Activated naive CD4-positive, alpha-beta T cell treated with anti-CD3 and anti-CD28 coated beads, Interleukin-2, amount 10 ng/mL, durations not matched to agents 7 days and 5 days (primary cell): ENCODE measurements around the gene ID2.
"Not testable (repeated sequence)": the region's sequence is repeated elsewhere in the genome, so short reads cannot be mapped to it uniquely, and the experiment has no call there.

Experiments used
- CTCF ChIA-PET: fragments of 350-600 bp; sonication (Branson Sonifier 250); formaldehyde crosslinking; loops from one replicate; lab custom pipeline; 2021; ENCODE audit warnings: antibody characterized with exemption; lab: Charles Lee
- DNase-seq: peaks from one replicate; pipeline ENCODE4 v3.0.0-alpha.2; 2020
- H3K27ac Mint-ChIP-seq: one replicate; pipeline ENCODE4 v1.8.0; 2021; ENCODE audit warnings: mild to moderate bottlenecking, moderate library complexity, mixed read lengths
- H3K27me3 Mint-ChIP-seq: one replicate; pipeline ENCODE4 v1.8.0; 2021; ENCODE audit warnings: mild to moderate bottlenecking, mixed read lengths
- H3K36me3 Mint-ChIP-seq: one replicate; pipeline ENCODE4 v1.8.0; 2021; ENCODE audit warnings: mixed read lengths
- H3K4me1 Mint-ChIP-seq: one replicate; pipeline ENCODE4 v1.8.0; 2021; ENCODE audit warnings: mixed read lengths
- H3K4me3 Mint-ChIP-seq: one replicate; pipeline ENCODE4 v1.8.0; 2021; ENCODE audit warnings: mild to moderate bottlenecking, moderate library complexity, mixed read lengths
- H3K9me3 Mint-ChIP-seq: one replicate; pipeline ENCODE4 v1.8.0; 2021; ENCODE audit warnings: mixed read lengths

The ID2 gene

GRCh38 chr2:8699839-8700238 is 18.0 kb downstream of the ID2 start:
- Mint-ChIP-seq H3K9me3 (no peaks in the 10 kb centered on the region), H3K36me3 (no peaks in the 10 kb centered on the region), H3K27ac (no peak overlapping the region), H3K27me3 (peaks cover 7% of the 10 kb centered on the region), H3K4me1 (no peaks in the 10 kb centered on the region), H3K4me3 (no peak overlapping the region)
- DNase-seq = no peak
- CTCF ChIA-PET = no interaction called here

GRCh38 chr2:8701681-8702379 is 20.0 kb downstream of the ID2 start:
- Mint-ChIP-seq H3K4me3 (no peak overlapping the region), H3K9me3 (no peaks in the 10 kb centered on the region), H3K27ac (no peak overlapping the region), H3K4me1 (no peaks in the 10 kb centered on the region), H3K27me3 (peaks cover 3% of the 10 kb centered on the region), H3K36me3 (no peaks in the 10 kb centered on the region)
- DNase-seq = no peak
- CTCF ChIA-PET = no interaction called here

GRCh38 chr2:8704906-8705305 is 23.1 kb downstream of the ID2 start:
- DNase-seq = no peak
- CTCF ChIA-PET = no interaction called here
- Mint-ChIP-seq H3K36me3 (no peaks in the 10 kb centered on the region), H3K27me3 (peaks cover 11% of the 10 kb centered on the region), H3K4me1 (no peaks in the 10 kb centered on the region), H3K9me3 (no peaks in the 10 kb centered on the region), H3K4me3 (no peak overlapping the region), H3K27ac (no peak overlapping the region)

GRCh38 chr2:8709611-8710010 is 27.8 kb downstream of the ID2 start:
- DNase-seq = no peak
- no peak overlapping the region for H3K27ac Mint-ChIP-seq
- peaks cover 2% of the 10 kb centered on the region for H3K9me3 Mint-ChIP-seq
- H3K4me1 Mint-ChIP-seq = no peaks in the 10 kb centered on the region
- H3K27me3 Mint-ChIP-seq = peaks cover 14% of the 10 kb centered on the region
- CTCF ChIA-PET = no interaction called here
- no peaks in the 10 kb centered on the region for H3K36me3 Mint-ChIP-seq
- no peak overlapping the region for H3K4me3 Mint-ChIP-seq

GRCh38 chr2:8710951-8711350 is 29.1 kb downstream of the ID2 start:
- H3K9me3 Mint-ChIP-seq = peaks cover 9% of the 10 kb centered on the region
- CTCF ChIA-PET = no interaction called here
- H3K27me3 Mint-ChIP-seq = peaks cover 14% of the 10 kb centered on the region
- H3K36me3 Mint-ChIP-seq = no peaks in the 10 kb centered on the region
- H3K27ac Mint-ChIP-seq = no peak overlapping the region
- no peaks in the 10 kb centered on the region for H3K4me1 Mint-ChIP-seq
- H3K4me3 Mint-ChIP-seq = no peak overlapping the region
- DNase-seq = no peak

GRCh38 chr2:8714283-8714682 is 32.4 kb downstream of the ID2 start:
- peaks cover 14% of the 10 kb centered on the region for H3K9me3 Mint-ChIP-seq
- H3K36me3 Mint-ChIP-seq = no peaks in the 10 kb centered on the region
- CTCF ChIA-PET = no interaction called here
- H3K27ac Mint-ChIP-seq = no peak overlapping the region
- no peak for DNase-seq
- H3K4me3 Mint-ChIP-seq = no peak overlapping the region
- H3K27me3 Mint-ChIP-seq = peaks cover 15% of the 10 kb centered on the region
- no peaks in the 10 kb centered on the region for H3K4me1 Mint-ChIP-seq

- CTCF ChIA-PET = no interaction called here
- no peak overlapping the region for H3K4me3 Mint-ChIP-seq
- H3K36me3 Mint-ChIP-seq = no peaks in the 10 kb centered on the region
- H3K4me1 Mint-ChIP-seq = no peaks in the 10 kb centered on the region
- H3K27ac Mint-ChIP-seq = no peak overlapping the region
- H3K9me3 Mint-ChIP-seq = peaks cover 14% of the 10 kb centered on the region
- no peak for DNase-seq
- H3K27me3 Mint-ChIP-seq = peaks cover 12% of the 10 kb centered on the region
Observed at GRCh38 chr2:8714971-8715370, 33.1 kb downstream of the ID2 start.

- CTCF ChIA-PET = no interaction called here
- H3K4me1 Mint-ChIP-seq = no peaks in the 10 kb centered on the region
- H3K9me3 Mint-ChIP-seq = peaks cover 13% of the 10 kb centered on the region
- no peak overlapping the region for H3K27ac Mint-ChIP-seq
- peaks cover 12% of the 10 kb centered on the region for H3K27me3 Mint-ChIP-seq
- no peaks in the 10 kb centered on the region for H3K36me3 Mint-ChIP-seq
- H3K4me3 Mint-ChIP-seq = no peak overlapping the region
- DNase-seq = no peak
Observed at GRCh38 chr2:8719528-8719927, 37.7 kb downstream of the ID2 start.

GRCh38 chr2:8720741-8721140 is 38.9 kb downstream of the ID2 start:
- Mint-ChIP-seq H3K27me3 (peaks cover 12% of the 10 kb centered on the region), H3K36me3 (no peaks in the 10 kb centered on the region), H3K27ac (no peak overlapping the region), H3K9me3 (peaks cover 8% of the 10 kb centered on the region), H3K4me3 (no peak overlapping the region), H3K4me1 (no peaks in the 10 kb centered on the region)
- CTCF ChIA-PET = no interaction called here
- DNase-seq = no peak

GRCh38 chr2:8721410-8721809 is 39.6 kb downstream of the ID2 start:
- H3K36me3 Mint-ChIP-seq = no peaks in the 10 kb centered on the region
- CTCF ChIA-PET = no interaction called here
- peaks cover 3% of the 10 kb centered on the region for H3K9me3 Mint-ChIP-seq
- no peak overlapping the region for H3K27ac Mint-ChIP-seq
- peaks cover 12% of the 10 kb centered on the region for H3K27me3 Mint-ChIP-seq
- H3K4me3 Mint-ChIP-seq = no peak overlapping the region
- no peak for DNase-seq
- no peaks in the 10 kb centered on the region for H3K4me1 Mint-ChIP-seq

GRCh38 chr2:8722986-8723385 is 41.1 kb downstream of the ID2 start:
- Mint-ChIP-seq H3K9me3 (no peaks in the 10 kb centered on the region), H3K4me1 (no peaks in the 10 kb centered on the region), H3K36me3 (no peaks in the 10 kb centered on the region), H3K27me3 (peaks cover 8% of the 10 kb centered on the region), H3K4me3 (no peak overlapping the region), H3K27ac (no peak overlapping the region)
- CTCF ChIA-PET = no interaction called here
- no peak for DNase-seq

- Mint-ChIP-seq H3K36me3 (peaks cover 3% of the 10 kb centered on the region), H3K4me1 (no peaks in the 10 kb centered on the region), H3K27me3 (no peaks in the 10 kb centered on the region), H3K27ac (no peak overlapping the region), H3K4me3 (no peak overlapping the region), H3K9me3 (no peaks in the 10 kb centered on the region)
- DNase-seq = no peak
- CTCF ChIA-PET = no interaction called here
Observed at GRCh38 chr2:8725838-8726237, 44.0 kb downstream of the ID2 start.

GRCh38 chr2:8728305-8729015 is 46.6 kb downstream of the ID2 start:
- Mint-ChIP-seq H3K36me3 (peaks cover 21% of the 10 kb centered on the region), H3K27me3 (no peaks in the 10 kb centered on the region), H3K27ac (no peak overlapping the region), H3K9me3 (no peaks in the 10 kb centered on the region), H3K4me1 (no peaks in the 10 kb centered on the region), H3K4me3 (no peak overlapping the region)
- CTCF ChIA-PET = no interaction called here
- DNase-seq = no peak

- DNase-seq, H3K27me3 Mint-ChIP-seq, CTCF ChIA-PET, H3K4me1 Mint-ChIP-seq, H3K27ac Mint-ChIP-seq, H3K4me3 Mint-ChIP-seq, H3K9me3 Mint-ChIP-seq: not testable (repeated sequence)
- peaks cover 26% of the 10 kb centered on the region for H3K36me3 Mint-ChIP-seq
Observed at GRCh38 chr2:8729101-8729500, 47.2 kb downstream of the ID2 start.

GRCh38 chr2:8729939-8730338 is 48.1 kb downstream of the ID2 start:
- H3K9me3 Mint-ChIP-seq = no peaks in the 10 kb centered on the region
- no peaks in the 10 kb centered on the region for H3K4me1 Mint-ChIP-seq
- H3K36me3 Mint-ChIP-seq = peaks cover 27% of the 10 kb centered on the region
- H3K27ac Mint-ChIP-seq = no peak overlapping the region
- CTCF ChIA-PET = no interaction called here
- H3K27me3 Mint-ChIP-seq = no peaks in the 10 kb centered on the region
- H3K4me3 Mint-ChIP-seq = no peak overlapping the region
- no peak for DNase-seq
